ENCODE measurements around the gene SPEN. TPM values are rescaled to one million over a fixed set of nuclear protein-coding genes. Genes with fewer than 3 reads are reported as not detected.

The SPEN gene
- total and polyA plus RNA-seq, 2 of the 13 experiments (the other 11 are each of a cell fraction or from before 2014, with no cell fraction given): 4.8 to 14.0 TPM

- POLR2A ChIA-PET: no interaction called here
- Histone ChIP-seq H3K79me2 (ENCODE audit: insufficient read depth, low read length) (no peaks in the 10 kb centered on the region), H3K36me3 (replicated peaks in 1 of 2; ENCODE audit: control insufficient read depth in 1 of 2, insufficient read depth in 2 of 2, low read length in 2 of 2) (peaks cover 56 to 89% of the 10 kb centered on the region in 2 experiments), H3K27ac (ENCODE audit: extremely low read length, insufficient read depth, low read length) (no peak overlapping the region), H3K4me1 (ENCODE audit: insufficient read depth, low read length) (peaks cover 14% of the 10 kb centered on the region), H3K9me3 (ENCODE audit: low read length) (no peaks in the 10 kb centered on the region), H3K4me2 (ENCODE audit: low read depth, low read length) (no peak overlapping the region), H4K20me1 (ENCODE audit: insufficient read depth, low read length) (no peaks in the 10 kb centered on the region), H2AFZ (ENCODE audit: low read length) (no peak overlapping the region), H3K4me3 (replicated peaks in 1 of 3; ENCODE audit: insufficient read depth in 1 of 3, low read depth in 2 of 3, low read length in 3 of 3) (no peak overlapping the region), H3K9ac (ENCODE audit: insufficient read depth, low read depth, low read length) (no peak overlapping the region), H3K27me3 (ENCODE audit: control insufficient read depth in 1 of 2, insufficient read depth in 2 of 2, low read length in 2 of 2) (no peaks in the 10 kb centered on the region)
- in situ Hi-C loops (cut with HindIII; ENCODE audit: extremely low pct_ligation_motif_present, low pct_unique_long_range_greater_than_20kb): no loop called here
- no TSS peak for BruUV-seq (replicated peaks)
- ATAC-seq (no peak), DNase-seq (ENCODE audit: low spot score) (no peak), FAIRE-seq (no peak)
- CTCF ChIA-PET (ENCODE audit: low intra/inter-chr PET ratio, low total read pairs): no interaction called here
- WGBS (ENCODE audit: low lambda C conversion rate): 96% methylated on average over 4 of the region's 5 CpGs
- intact Hi-C loops (cut with micrococcal nuclease; ENCODE audit: unreplicated experiment): no loop called here
- TF ChIP-seq ZNF644 (CRISPR knock-in tag; IDR thresholded peaks at IDR 0.05; ENCODE audit: low read depth) (no peak), FOXK2 (IDR thresholded peaks at IDR 0.05) (no peak), ZSCAN21 (CRISPR knock-in tag; IDR thresholded peaks at IDR 0.05; ENCODE audit: borderline replicate concordance) (no peak), ZNF276 (CRISPR knock-in tag; IDR thresholded peaks at IDR 0.05; ENCODE audit: low read depth) (no peak), ZNF772 (CRISPR knock-in tag; IDR thresholded peaks at IDR 0.05) (no peak), SMYD3 (CRISPR knock-in tag; IDR thresholded peaks at IDR 0.05) (no peak), ZNF709 (CRISPR knock-in tag; IDR thresholded peaks at IDR 0.05) (no peak)
- TF ChIP-seq, protein P1, sequence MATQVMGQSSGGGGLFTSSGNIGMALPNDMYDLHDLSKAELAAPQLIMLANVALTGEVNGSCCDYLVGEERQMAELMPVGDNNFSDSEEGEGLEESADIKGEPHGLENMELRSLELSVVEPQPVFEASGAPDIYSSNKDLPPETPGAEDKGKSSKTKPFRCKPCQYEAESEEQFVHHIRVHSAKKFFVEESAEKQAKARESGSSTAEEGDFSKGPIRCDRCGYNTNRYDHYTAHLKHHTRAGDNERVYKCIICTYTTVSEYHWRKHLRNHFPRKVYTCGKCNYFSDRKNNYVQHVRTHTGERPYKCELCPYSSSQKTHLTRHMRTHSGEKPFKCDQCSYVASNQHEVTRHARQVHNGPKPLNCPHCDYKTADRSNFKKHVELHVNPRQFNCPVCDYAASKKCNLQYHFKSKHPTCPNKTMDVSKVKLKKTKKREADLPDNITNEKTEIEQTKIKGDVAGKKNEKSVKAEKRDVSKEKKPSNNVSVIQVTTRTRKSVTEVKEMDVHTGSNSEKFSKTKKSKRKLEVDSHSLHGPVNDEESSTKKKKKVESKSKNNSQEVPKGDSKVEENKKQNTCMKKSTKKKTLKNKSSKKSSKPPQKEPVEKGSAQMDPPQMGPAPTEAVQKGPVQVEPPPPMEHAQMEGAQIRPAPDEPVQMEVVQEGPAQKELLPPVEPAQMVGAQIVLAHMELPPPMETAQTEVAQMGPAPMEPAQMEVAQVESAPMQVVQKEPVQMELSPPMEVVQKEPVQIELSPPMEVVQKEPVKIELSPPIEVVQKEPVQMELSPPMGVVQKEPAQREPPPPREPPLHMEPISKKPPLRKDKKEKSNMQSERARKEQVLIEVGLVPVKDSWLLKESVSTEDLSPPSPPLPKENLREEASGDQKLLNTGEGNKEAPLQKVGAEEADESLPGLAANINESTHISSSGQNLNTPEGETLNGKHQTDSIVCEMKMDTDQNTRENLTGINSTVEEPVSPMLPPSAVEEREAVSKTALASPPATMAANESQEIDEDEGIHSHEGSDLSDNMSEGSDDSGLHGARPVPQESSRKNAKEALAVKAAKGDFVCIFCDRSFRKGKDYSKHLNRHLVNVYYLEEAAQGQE (IDR thresholded peaks at IDR 0.05; ENCODE audit: borderline replicate concordance in 1 of 2, low read depth in 1 of 2, low read length in 2 of 2): no peak
- TF ChIP-seq, protein P2, sequence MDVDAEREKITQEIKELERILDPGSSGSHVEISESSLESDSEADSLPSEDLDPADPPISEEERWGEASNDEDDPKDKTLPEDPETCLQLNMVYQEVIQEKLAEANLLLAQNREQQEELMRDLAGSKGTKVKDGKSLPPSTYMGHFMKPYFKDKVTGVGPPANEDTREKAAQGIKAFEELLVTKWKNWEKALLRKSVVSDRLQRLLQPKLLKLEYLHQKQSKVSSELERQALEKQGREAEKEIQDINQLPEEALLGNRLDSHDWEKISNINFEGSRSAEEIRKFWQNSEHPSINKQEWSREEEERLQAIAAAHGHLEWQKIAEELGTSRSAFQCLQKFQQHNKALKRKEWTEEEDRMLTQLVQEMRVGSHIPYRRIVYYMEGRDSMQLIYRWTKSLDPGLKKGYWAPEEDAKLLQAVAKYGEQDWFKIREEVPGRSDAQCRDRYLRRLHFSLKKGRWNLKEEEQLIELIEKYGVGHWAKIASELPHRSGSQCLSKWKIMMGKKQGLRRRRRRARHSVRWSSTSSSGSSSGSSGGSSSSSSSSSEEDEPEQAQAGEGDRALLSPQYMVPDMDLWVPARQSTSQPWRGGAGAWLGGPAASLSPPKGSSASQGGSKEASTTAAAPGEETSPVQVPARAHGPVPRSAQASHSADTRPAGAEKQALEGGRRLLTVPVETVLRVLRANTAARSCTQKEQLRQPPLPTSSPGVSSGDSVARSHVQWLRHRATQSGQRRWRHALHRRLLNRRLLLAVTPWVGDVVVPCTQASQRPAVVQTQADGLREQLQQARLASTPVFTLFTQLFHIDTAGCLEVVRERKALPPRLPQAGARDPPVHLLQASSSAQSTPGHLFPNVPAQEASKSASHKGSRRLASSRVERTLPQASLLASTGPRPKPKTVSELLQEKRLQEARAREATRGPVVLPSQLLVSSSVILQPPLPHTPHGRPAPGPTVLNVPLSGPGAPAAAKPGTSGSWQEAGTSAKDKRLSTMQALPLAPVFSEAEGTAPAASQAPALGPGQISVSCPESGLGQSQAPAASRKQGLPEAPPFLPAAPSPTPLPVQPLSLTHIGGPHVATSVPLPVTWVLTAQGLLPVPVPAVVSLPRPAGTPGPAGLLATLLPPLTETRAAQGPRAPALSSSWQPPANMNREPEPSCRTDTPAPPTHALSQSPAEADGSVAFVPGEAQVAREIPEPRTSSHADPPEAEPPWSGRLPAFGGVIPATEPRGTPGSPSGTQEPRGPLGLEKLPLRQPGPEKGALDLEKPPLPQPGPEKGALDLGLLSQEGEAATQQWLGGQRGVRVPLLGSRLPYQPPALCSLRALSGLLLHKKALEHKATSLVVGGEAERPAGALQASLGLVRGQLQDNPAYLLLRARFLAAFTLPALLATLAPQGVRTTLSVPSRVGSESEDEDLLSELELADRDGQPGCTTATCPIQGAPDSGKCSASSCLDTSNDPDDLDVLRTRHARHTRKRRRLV (CRISPR knock-in tag; IDR thresholded peaks at IDR 0.05): no peak
- TF ChIP-seq, protein P3, sequence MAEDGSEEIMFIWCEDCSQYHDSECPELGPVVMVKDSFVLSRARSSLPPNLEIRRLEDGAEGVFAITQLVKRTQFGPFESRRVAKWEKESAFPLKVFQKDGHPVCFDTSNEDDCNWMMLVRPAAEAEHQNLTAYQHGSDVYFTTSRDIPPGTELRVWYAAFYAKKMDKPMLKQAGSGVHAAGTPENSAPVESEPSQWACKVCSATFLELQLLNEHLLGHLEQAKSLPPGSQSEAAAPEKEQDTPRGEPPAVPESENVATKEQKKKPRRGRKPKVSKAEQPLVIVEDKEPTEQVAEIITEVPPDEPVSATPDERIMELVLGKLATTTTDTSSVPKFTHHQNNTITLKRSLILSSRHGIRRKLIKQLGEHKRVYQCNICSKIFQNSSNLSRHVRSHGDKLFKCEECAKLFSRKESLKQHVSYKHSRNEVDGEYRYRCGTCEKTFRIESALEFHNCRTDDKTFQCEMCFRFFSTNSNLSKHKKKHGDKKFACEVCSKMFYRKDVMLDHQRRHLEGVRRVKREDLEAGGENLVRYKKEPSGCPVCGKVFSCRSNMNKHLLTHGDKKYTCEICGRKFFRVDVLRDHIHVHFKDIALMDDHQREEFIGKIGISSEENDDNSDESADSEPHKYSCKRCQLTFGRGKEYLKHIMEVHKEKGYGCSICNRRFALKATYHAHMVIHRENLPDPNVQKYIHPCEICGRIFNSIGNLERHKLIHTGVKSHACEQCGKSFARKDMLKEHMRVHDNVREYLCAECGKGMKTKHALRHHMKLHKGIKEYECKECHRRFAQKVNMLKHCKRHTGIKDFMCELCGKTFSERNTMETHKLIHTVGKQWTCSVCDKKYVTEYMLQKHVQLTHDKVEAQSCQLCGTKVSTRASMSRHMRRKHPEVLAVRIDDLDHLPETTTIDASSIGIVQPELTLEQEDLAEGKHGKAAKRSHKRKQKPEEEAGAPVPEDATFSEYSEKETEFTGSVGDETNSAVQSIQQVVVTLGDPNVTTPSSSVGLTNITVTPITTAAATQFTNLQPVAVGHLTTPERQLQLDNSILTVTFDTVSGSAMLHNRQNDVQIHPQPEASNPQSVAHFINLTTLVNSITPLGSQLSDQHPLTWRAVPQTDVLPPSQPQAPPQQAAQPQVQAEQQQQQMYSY (CRISPR knock-in tag; IDR thresholded peaks at IDR 0.05): no peak
Measured at GRCh38 chr1:15933684-15934083, 86.2 kb downstream of the SPEN start.
